ENCODE measurements around the gene INTU. TPM values are rescaled to one million over a fixed set of nuclear protein-coding genes. Genes with fewer than 3 reads are reported as not detected.

INTU gene
- total and polyA plus RNA-seq, 9 of the 15 experiments (the other 6 are each of a cell fraction or from before 2014, with no cell fraction given): 1.5 to 8.9 (median 3.9) TPM

GRCh38 chr4:127622921-127623796, 9.6 kb upstream of the INTU start:
- H4K20me1 ChIP-seq (replicated peaks; ENCODE audit: control insufficient read depth, insufficient read depth, low read length): no peaks in the 10 kb centered on the region
- in situ Hi-C loops (cut with MboI) (no loop called here), intact Hi-C loops (cut with micrococcal nuclease) (no loop called here)
- no peak overlapping the region for H3K27ac ChIP-seq (ENCODE audit: extremely low read depth, low read depth, low read length)
- H3K4me2 ChIP-seq (ENCODE audit: insufficient read depth, low read length): no peak overlapping the region
- no peak overlapping the region for H2AFZ ChIP-seq (ENCODE audit: low read depth, low read length)
- ChIA-PET CTCF (ENCODE audit: low intra/inter-chr PET ratio) (no interaction called here), POLR2A (interaction anchor here (1.5 kb wide), 1 partner anchor 9 kb away, joined by 7 read pairs; the partner anchor contains the start of gene INTU)
- FAIRE-seq (no peak), DNase-seq (ENCODE audit: extremely low read depth in 1 of 4, low spot score in 3 of 4) (no peak), ATAC-seq (no peak)
- TF ChIP-seq UBTF (IDR thresholded peaks at IDR 0.05; ENCODE audit: borderline replicate concordance in 1 of 2, low read depth in 2 of 2, low read length in 2 of 2) (no peak), ZBTB33 (CRISPR knock-in tag; IDR thresholded peaks at IDR 0.05) (peak; percentile 30; the same call in 1 of the 2 replicates)
- no peaks in the 10 kb centered on the region for H3K36me3 ChIP-seq (ENCODE audit: control insufficient read depth, insufficient read depth, low read length)
- no TSS peak for BruUV-seq (replicated peaks)
- no peaks in the 10 kb centered on the region for H3K4me1 ChIP-seq (replicated peaks in 1 of 2; ENCODE audit: control insufficient read depth in 2 of 2, insufficient read depth in 2 of 2, low read length in 2 of 2)
- 73% methylated on average over 41 of the region's 81 CpGs for WGBS (ENCODE audit: insufficient coverage, low coverage, missing lambda C conversion rate)
- no peaks in the 10 kb centered on the region for H3K27me3 ChIP-seq (ENCODE audit: control insufficient read depth in 2 of 2, insufficient read depth in 2 of 2, low read length in 2 of 2)
- no peaks in the 10 kb centered on the region for H3K9me3 ChIP-seq (replicated peaks; ENCODE audit: control insufficient read depth, insufficient read depth, low read depth, low read length)
- no peaks in the 10 kb centered on the region for H3K9me1 ChIP-seq (ENCODE audit: control insufficient read depth, insufficient read depth, low read length)
- no peak overlapping the region for H3K9ac ChIP-seq (ENCODE audit: insufficient read depth in 1 of 2, low read depth in 2 of 2, low read length in 2 of 2)
- H3K4me3 ChIP-seq: no peak overlapping the region
- H3K79me2 ChIP-seq (ENCODE audit: control insufficient read depth, insufficient read depth, low read length): no peaks in the 10 kb centered on the region
